Measurements from ENCODE around the gene FCHSD1. TPM values are rescaled to one million over a fixed set of nuclear protein-coding genes. Genes with fewer than 3 reads are reported as not detected.

Gene FCHSD1
- total RNA-seq, 1 donor from 2014 or later, result 28.9 TPM

GRCh38 chr5:141641634-141642267 lies 9.5 kb downstream of the FCHSD1 start:
- DNase-seq (ENCODE audit: low read depth), result peak; percentile 95

- no peak for DNase-seq (ENCODE audit: low read depth)
Measured at GRCh38 chr5:141640698-141641097, 10.5 kb downstream of the FCHSD1 start.

DNA sequence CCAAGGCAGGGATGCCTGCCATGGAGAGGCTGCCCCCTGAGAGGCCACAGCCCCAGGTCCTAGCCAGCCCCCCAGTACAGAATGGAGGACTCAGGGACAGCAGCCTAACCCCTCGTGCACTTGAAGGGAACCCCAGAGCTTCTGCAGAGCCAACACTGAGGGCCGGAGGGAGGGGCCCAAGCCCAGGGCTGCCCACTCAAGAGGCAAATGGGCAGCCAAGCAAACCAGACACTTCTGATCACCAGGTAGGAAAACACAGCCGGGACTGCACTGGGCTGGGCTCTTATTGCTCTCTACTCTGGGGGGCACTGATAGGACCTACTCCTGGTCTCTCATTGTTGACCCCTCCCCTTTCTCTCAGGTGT lies 11.2 kb downstream of the FCHSD1 start:
- no peak for DNase-seq (ENCODE audit: low read depth)

DNA sequence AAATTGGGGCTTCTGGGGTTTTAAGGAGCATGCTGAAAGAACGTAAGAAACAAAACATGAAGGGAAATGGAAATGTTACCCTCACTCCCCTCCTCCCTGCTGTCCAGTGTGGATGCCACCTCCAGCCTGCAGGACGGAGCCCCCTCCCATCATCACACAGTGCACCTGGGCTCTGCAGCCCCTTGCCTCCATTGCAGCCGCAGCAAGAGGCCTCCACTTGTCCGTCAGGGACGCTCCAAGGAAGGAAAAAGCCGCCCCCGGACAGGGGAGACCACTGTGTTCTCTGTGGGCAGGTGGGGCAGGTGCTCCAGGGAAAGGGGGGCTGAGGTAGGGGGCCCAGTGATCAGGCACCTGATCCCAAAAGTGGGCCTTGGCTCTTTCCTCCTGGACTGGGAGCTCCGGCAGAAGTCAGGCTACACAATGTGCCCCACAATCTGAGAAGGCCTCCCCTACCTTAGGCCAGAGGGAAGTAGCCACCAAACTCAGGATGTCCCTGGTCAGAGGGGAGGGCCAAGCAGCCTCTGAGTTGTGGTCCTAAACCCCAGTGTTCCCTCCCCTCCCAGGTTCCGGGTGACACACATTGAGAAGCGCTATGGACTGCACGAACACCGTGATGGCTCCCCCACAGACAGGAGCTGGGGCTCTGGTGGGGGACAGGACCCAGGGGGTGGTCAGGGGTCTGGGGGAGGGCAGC lies 11.7 kb downstream of the FCHSD1 start:
- DNase-seq (ENCODE audit: low read depth), result no peak

DNA sequence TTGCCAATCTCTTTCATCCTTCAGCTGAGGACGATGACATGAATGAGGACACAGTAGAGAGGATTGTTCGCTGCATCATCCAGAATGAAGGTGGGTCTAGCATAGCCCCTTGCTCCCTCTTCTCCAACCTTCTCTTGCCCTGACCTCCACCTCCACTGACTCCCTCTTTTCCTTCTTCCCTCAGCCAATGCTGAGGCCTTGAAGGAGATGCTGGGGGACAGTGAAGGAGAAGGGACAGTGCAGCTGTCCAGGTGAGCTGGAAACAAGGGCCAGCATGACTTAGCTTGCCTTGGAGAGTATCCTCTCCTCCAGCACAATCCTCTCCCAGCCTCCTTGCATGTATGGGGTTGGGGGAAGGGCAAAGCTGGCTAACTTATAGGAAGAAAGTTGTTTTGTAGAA lies 12.4 kb downstream of the FCHSD1 start:
- DNase-seq (ENCODE audit: low read depth), result no peak

DNA sequence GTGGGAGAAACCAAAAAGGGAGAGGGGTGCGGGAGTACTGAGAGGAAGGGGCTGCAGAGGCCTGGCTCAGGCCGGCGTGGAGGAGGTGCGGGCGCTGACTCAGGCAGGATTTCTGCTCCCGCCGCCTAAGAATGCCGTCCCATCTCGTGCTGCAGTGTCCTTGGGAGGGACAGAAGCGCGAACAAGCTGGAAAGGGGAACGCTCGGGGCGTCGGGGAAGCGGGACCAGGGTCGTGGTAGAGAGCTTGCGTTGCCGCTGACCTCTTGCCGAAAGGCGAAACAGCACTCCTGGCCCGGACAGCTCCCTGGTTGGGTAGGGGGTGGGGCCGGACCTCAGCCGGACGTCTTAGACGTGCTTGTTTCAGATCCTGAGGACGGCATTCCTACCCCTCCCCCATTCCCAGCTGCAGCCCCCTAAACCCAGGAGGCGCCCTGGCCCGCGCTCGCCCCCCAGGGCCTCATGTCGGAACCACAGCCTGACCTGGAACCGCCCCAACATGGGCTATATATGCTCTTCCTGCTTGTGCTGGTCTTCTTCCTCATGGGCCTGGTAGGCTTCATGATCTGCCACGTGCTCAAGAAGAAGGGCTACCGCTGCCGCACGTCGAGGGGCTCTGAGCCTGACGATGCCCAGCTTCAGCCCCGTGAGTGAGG lies 13.3 kb downstream of the FCHSD1 start:
- no peak for DNase-seq (ENCODE audit: low read depth)

DNA sequence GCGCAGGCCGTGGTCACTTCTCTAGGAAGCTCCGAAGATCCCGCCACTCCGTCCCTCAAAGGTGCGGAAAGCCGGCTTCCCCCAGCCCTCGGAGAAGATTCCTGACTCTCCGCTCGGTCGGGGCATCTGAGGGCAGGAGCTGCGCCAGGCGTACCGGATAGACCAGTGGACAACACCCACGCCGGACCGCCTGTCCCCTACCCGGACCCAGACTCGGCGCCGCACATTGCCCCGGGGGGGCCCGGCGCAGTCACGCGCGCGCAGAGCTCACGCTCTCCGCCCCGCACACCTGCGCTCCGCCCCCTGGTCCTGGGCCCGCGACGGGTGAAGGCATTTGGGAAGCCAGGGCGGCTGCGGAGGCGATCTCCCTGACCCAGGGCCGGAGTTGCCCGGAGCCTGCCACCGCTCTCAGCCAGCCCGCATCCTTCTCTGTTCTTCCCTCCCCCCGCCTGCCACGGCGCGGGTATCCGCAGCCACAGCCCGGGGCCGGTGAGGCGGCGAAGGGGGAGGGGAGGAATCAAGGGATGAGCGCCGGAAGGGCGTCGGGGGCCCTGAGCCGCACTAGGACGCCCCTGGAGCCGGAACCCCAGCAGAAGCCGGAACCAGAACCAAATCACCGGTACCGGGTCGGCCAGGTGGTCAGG lies 14.0 kb downstream of the FCHSD1 start:
- no peak for DNase-seq (ENCODE audit: low read depth)

DNA sequence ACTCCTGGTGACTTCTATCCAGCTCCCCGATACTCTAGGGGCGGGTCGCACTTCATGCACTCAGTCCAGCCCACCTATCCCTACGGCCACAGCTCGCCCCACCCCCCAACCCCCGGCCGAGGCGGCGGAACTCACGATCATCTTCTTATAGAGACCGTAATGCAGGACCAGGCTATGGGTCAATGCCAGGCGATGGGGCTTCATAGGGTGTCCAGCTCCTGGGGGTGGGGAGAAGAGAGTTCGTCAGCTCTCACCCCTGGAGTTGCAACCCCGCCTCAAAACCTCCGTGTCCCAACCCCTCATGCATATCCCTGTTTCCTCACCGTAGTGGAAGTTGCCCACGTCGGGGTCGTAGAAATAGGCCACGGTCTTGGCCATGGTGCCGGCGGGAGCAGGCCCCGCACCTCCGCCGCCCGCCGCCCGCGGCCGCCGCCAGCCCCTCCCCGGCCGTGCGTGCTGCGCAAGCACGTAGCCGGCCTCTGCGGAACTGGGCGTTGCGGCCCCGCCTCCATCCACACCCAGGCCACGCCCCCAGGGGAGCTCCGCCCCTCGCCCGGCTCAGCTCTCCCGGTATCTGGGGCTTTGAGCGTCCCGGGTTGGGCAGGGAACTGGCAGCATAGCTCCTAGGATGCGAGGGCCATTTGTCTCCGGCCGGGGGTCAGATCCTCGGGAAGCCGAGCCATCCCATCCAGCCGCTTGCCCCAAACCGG lies 14.7 kb downstream of the FCHSD1 start, which contains the start of the genes HDAC3 and RELL2:
HDAC3 (minus strand) TSS at position 437 of the 710 bp plus-strand sequence; CDS start at position 378, 59 bp downstream.
RELL2 (plus strand) TSS at position 585 of the 710 bp plus-strand sequence. CDS start 1,229 bp downstream, outside the sequence.
- peak; percentile 74 for DNase-seq (ENCODE audit: low read depth)

- DNase-seq (ENCODE audit: low read depth), result no peak
Measured at GRCh38 chr5:141636106-141636412, 15.2 kb downstream of the FCHSD1 start.

- no peak for DNase-seq (ENCODE audit: low read depth)
Measured at GRCh38 chr5:141635646-141636045, 15.6 kb downstream of the FCHSD1 start.

DNA sequence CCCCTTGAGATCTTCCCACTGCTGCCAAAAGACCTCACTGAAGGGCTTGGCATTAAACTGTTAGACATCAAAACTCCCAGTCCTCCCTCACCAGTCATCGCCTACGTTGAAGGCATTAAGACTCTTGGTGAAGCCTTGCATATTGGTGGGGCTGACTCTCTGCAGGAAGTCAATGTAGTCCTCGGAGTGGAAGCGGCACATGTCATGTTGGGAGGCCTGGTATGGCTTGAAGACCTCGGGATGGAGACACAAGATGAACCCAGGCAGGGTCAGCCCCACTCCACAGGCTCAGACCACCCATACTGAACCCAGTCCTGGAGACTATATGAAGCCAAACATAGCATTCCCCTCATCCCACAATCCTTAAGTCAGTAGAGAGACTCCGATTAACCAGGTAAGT lies 16.5 kb downstream of the FCHSD1 start:
- DNase-seq (ENCODE audit: low read depth), result no peak

DNA sequence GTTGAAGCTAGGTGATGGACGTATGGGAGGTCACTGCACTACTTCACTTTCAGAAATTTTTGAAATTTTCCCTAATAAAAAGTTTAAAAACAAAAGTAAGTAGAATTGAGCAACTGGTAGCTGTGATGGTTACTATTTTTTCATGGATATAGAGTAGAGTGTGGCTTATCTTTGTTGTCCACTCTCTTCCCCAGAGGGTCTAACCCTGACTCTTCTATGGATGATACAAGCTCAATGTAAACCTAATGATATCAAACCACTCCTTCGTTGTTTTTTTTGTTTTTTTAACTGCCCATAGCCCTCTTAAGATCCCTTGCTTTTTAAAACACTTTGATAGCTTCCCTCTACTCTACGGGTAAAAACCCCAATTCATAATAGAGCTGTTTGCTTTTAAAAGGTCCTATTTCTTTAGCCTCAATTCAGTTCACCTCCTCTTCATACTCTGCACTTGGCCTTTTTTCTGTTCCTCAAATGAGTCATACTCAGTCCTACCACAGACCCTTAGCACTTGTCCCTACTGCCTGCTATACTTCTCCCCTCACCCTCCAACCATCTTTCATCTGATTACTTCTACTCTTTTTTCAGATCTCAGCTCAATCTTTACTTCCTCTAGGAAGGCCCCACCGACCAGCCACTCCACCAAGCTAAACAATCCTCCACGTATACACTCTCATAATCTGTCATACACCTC lies 17.2 kb downstream of the FCHSD1 start:
- DNase-seq (ENCODE audit: low read depth), result no peak

DNA sequence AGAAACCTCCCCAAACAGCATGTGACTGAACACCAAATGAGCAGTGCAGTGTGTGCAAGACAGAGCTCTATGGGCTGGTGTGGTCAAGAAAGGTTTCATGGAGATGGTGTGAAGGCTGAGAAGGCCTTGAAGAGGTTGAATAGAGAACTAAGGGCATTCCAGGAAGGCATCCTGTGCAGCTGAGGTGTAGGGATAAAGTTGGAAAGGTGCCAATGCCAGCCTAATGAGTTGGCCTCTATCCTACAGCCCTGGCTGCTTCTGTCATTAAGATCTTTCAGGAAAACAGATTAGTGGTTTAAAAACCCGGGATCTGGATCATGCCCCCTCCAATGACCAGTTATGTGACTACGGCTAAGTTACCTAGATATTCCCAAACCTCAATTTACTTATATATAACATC lies 18.6 kb downstream of the FCHSD1 start:
- DNase-seq (ENCODE audit: low read depth), result no peak

GRCh38 chr5:141630570-141631140 lies 20.6 kb downstream of the FCHSD1 start:
- no peak for DNase-seq (ENCODE audit: low read depth)

- no peak for DNase-seq (ENCODE audit: low read depth)
Measured at GRCh38 chr5:141628175-141628788, 22.9 kb downstream of the FCHSD1 start.

- no peak for DNase-seq (ENCODE audit: low read depth)
Measured at GRCh38 chr5:141623611-141624010, 27.6 kb downstream of the FCHSD1 start.

GRCh38 chr5:141623186-141623585 lies 28.0 kb downstream of the FCHSD1 start:
- DNase-seq (ENCODE audit: low read depth), result no peak

DNA sequence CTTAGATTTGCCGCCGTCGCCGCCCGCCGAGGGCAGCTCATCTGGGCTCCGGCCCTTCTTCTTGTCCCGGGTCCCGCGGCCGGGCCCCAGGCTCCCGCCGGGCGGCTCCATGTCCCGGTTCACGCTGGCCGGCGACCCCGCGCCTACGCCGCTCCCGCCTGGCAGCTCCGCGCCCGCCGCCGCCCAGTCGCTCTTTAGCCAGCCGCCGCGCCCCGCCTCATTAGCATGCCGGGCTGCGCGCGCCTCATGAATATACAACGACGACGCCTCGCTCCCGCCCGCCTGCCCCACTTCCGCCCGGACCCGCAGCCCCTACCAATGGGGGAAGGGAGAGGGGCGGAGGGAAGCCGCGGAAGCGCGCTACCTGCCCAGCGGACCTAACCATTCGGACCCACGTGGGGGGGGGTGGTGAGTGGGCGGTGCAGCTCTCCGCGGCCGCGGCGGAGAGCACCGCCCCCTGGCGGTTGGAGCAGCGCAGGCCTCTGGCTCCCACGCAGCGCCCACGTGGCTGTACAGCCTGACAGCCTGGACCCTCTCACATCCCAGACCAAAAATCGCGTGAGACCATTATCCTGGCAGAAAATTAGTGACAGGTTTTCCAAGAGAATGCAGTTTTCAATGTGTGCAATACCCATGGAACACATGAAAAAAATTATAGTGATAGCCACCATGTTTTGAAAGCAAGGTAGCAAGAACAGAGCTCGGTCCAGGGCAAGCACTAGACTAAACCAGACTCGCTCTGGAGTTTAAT lies 32.2 kb downstream of the FCHSD1 start, which contains the start of gene DIAPH1:
DIAPH1 (minus strand) TSS at position 197 of the 751 bp plus-strand sequence; CDS start at position 111, 86 bp downstream.
- DNase-seq (ENCODE audit: low read depth), result peak; percentile 83

DNA sequence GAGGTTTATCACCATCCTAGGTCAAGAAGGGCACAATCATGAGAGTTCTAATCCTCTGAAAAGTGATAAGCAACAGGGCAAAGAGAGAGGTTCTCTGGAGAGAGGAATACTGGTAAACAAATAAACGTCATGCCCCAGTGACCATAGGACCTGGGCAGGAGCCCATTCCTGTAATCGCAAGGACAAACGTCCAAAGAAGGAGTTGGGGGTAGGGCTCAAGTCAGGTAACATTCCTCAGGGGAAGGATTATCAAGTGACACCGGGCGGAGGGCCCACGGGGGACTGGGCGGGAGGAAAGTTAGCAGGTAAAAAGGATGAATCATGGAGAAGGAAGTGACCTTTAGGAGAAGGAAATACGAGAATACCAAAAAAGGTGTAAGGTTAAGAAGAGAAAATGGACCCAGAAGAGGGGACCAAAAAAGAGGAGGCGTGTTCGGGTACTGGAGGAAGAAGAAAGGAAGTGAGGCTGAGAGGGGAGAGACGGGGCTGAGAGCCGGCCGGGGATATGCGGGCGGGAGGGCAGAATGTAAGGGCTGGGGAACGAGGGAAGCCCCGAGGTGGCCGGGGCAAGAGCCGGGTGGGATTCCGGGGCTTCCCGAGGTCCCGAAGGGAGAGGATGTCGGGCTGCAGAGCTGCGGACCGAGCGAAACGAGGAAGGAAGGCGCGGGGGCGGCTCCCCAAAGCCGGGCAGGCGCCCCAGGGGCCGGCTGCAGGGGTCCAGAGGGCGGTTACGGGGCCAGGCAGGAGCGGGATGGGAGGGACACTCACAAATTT lies 33.0 kb downstream of the FCHSD1 start:
- peak; percentile 71 for DNase-seq (ENCODE audit: low read depth)

Data from renal cortical epithelial cell (primary cell).